SK-N-MC (cell line): ENCODE data around the gene UGT1A6.

ENCODE experiments used
- DNase-seq: peaks from one replicate; pipeline ENCODE4 v3.0.0-alpha.2; 2011; ENCODE audit warnings: low read depth, low spot score
- H3K27ac ChIP-seq: fragments of 200-600 bp; sonication (generic); 2 replicates; pipeline ENCODE4 v1.5.1; 2016; ENCODE audit warnings: mixed run types
- H3K36me3 ChIP-seq: fragments of 200-600 bp; sonication (generic); 2 replicates; pipeline ENCODE4 v1.6.1; 2017; ENCODE audit warnings: antibody characterized with exemption, low read length, mixed read lengths; ENCODE audit not compliant: insufficient read depth
- H3K4me3 ChIP-seq: fragments of 200-600 bp; sonication (generic); 2 replicates; pipeline ENCODE4 v1.5.1; 2016
- H3K9ac ChIP-seq: fragments of 200-600 bp; sonication (generic); 2 replicates; pipeline ENCODE4 v1.8.0; 2017; ENCODE audit warnings: mixed run types, mixed read lengths; ENCODE audit not compliant: insufficient read length
- H3K9me3 ChIP-seq: fragments of 200-600 bp; sonication (generic); 2 replicates; pipeline ENCODE4 v1.6.1; 2017; ENCODE audit warnings: low read depth, mild to moderate bottlenecking, antibody characterized with exemption, low read length, moderate library complexity, mixed read lengths
- EZH2 ChIP-seq: fragments of 200-600 bp; sonication (generic); IDR thresholded peaks from one replicate; pipeline ENCODE4 v1.6.1; 2017; ENCODE audit warnings: antibody characterized with exemption
- FOXP2 ChIP-seq: optimal IDR thresholded peaks from 2 replicates; pipeline ENCODE3; 2011; ENCODE audit warnings: mild to moderate bottlenecking, moderate library complexity; ENCODE audit not compliant: insufficient read depth; ENCODE audit errors: extremely low read length, control extremely low read depth
- POLR2AphosphoS5 ChIP-seq: IDR thresholded peaks from 2 replicates; pipeline ENCODE4 v1.6.1; 2012; ENCODE audit warnings: mild to moderate bottlenecking, low read depth, low read length, borderline replicate concordance

The UGT1A6 gene

GRCh38 chr2:233705911-233706506 is 13.3 kb downstream of the UGT1A6 start:
- TF ChIP-seq FOXP2 (no peak), EZH2 (no peak)
- no peak for DNase-seq
- Histone ChIP-seq H3K27ac (no peak overlapping the region), H3K4me3 (no peak overlapping the region), H3K9ac (no peak overlapping the region), H3K9me3 (no peaks in the 10 kb centered on the region), H3K36me3 (no peaks in the 10 kb centered on the region; the same call in 1 of the 2 replicates)

GRCh38 chr2:233706720-233707119 is 14.0 kb downstream of the UGT1A6 start:
- no peak overlapping the region for H3K27ac ChIP-seq
- DNase-seq = no peak
- H3K9me3 ChIP-seq = no peaks in the 10 kb centered on the region
- H3K36me3 ChIP-seq = no peaks in the 10 kb centered on the region; the same call in 1 of the 2 replicates
- TF ChIP-seq EZH2 (no peak), FOXP2 (no peak), POLR2AphosphoS5 (no peak)
- no peak overlapping the region for H3K4me3 ChIP-seq
- H3K9ac ChIP-seq = no peak overlapping the region

GRCh38 chr2:233707940-233708644 is 15.4 kb downstream of the UGT1A6 start:
- no peak for DNase-seq
- TF ChIP-seq FOXP2 (no peak), POLR2AphosphoS5 (no peak), EZH2 (no peak)
- Histone ChIP-seq H3K9ac (no peak overlapping the region), H3K4me3 (no peak overlapping the region), H3K36me3 (no peaks in the 10 kb centered on the region), H3K9me3 (no peaks in the 10 kb centered on the region), H3K27ac (peak overlapping the region; percentile 32; the same call in 1 of the 2 replicates)

GRCh38 chr2:233708942-233709341 is 16.3 kb downstream of the UGT1A6 start:
- H3K27ac ChIP-seq = no peak overlapping the region
- DNase-seq = no peak
- TF ChIP-seq FOXP2 (no peak), EZH2 (no peak), POLR2AphosphoS5 (no peak)
- H3K36me3 ChIP-seq = no peaks in the 10 kb centered on the region
- no peaks in the 10 kb centered on the region for H3K9me3 ChIP-seq
- no peak overlapping the region for H3K4me3 ChIP-seq
- no peak overlapping the region for H3K9ac ChIP-seq

- Histone ChIP-seq H3K4me3 (no peak overlapping the region), H3K27ac (no peak overlapping the region), H3K36me3 (no peaks in the 10 kb centered on the region), H3K9ac (no peak overlapping the region), H3K9me3 (no peaks in the 10 kb centered on the region)
- peak; percentile 71 for DNase-seq
- no peak for TF ChIP-seq EZH2
- no peak for TF ChIP-seq FOXP2
- TF ChIP-seq POLR2AphosphoS5 = no peak
Observed at GRCh38 chr2:233711312-233712008, 18.8 kb downstream of the UGT1A6 start.

GRCh38 chr2:233712611-233713261 is 20.0 kb downstream of the UGT1A6 start, which contains the start of gene UGT1A5:
Gene UGT1A5 (plus strand): TSS chr2:233712907. CDS start chr2:233712992, 85 bp downstream.
- DNase-seq = no peak
- no peak within 1 kb of the TSS for H3K27ac ChIP-seq
- H3K36me3 ChIP-seq = no peaks in the 10 kb centered on the region
- no peaks in the 10 kb centered on the region for H3K9me3 ChIP-seq
- H3K4me3 ChIP-seq = no peak within 1 kb of the TSS
- no peak within 1 kb of the TSS for H3K9ac ChIP-seq
- TF ChIP-seq POLR2AphosphoS5 (no peak), FOXP2 (no peak), EZH2 (no peak)

- TF ChIP-seq POLR2AphosphoS5 (no peak), EZH2 (no peak), FOXP2 (no peak)
- Histone ChIP-seq H3K36me3 (no peaks in the 10 kb centered on the region), H3K27ac (no peak overlapping the region), H3K4me3 (no peak overlapping the region), H3K9ac (no peak overlapping the region), H3K9me3 (no peaks in the 10 kb centered on the region)
- DNase-seq = no peak
Observed at GRCh38 chr2:233713262-233713615, 20.5 kb downstream of the UGT1A6 start.

- H3K27ac ChIP-seq = no peak overlapping the region
- no peaks in the 10 kb centered on the region for H3K9me3 ChIP-seq
- no peaks in the 10 kb centered on the region for H3K36me3 ChIP-seq
- DNase-seq = no peak
- no peak overlapping the region for H3K4me3 ChIP-seq
- TF ChIP-seq POLR2AphosphoS5 (no peak), FOXP2 (no peak), EZH2 (no peak)
- H3K9ac ChIP-seq = no peak overlapping the region
Observed at GRCh38 chr2:233714121-233714520, 21.4 kb downstream of the UGT1A6 start.
